KG1 (cell line): ENCODE results near the gene MFAP3L.
"Not testable (repeated sequence)": the region's sequence is repeated elsewhere in the genome, so short reads cannot be mapped to it uniquely, and the experiment has no call there.

Experiments
- DNase-seq: peaks from one replicate; lab custom pipeline; 2025; lab: John Stamatoyannopoulos, UW

MFAP3L gene

DNA sequence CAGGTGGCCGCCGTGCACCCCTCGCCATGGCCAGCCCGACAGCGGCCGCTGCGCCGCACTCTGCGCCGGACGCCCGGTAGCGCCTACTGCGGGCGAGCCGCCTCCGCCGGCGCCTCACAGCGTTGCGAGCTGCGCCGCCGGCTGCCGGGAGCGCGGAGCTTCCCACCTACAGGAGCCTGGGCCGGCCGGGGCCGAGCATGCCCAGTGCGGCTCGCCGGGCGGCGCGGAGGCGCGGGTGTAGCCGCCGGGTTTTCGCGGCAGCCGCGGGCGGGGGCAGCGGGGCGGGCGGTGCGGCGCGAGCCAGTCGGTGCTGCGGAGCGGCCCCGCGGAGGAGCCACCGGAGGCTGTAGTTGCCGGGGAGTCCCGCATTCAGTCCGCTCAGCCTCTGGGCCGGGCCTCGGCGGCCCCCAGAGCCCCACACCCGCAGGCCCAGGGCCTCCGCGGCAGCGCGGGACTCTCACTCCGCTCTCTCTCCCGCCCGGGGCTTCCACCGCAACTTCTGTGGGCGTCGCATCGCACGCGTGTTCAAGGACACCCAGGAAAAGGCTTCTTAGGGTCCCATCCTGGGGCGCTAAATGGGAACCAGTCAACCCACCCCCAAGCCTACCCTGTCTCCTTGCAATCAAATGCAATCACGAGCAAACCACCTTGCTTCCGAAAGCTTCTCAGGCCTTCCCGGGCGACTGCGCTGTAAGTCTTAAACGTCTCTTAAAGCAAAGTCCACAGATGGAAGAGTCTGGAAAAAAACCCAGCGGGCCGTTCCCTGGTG lies at the start of gene MFAP3L:
MFAP3L (minus strand) TSS at position 143 of the 769 bp plus-strand sequence. CDS start 20,518 bp downstream, outside the sequence.
- no peak for DNase-seq

DNA sequence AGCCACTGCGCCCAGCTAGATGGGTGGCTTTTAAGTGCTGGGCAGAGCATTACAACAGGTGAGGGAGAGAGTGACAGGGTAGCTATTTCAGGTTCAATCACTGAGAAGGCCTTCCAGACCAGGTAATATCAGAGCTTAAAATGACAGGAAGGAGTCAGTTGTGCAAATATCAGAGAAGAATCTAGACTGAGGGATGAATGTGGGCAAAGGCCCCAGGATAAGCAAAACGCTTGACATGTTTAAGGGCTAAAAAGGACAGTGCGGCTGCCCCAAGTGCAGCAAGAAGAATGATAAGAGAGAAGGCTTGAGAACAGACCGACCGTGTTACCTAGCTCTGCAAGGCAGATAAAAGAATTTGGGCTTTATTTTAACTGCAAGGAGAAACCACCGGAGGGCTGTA lies 45.0 kb upstream of the MFAP3L start:
- no peak for DNase-seq

DNA sequence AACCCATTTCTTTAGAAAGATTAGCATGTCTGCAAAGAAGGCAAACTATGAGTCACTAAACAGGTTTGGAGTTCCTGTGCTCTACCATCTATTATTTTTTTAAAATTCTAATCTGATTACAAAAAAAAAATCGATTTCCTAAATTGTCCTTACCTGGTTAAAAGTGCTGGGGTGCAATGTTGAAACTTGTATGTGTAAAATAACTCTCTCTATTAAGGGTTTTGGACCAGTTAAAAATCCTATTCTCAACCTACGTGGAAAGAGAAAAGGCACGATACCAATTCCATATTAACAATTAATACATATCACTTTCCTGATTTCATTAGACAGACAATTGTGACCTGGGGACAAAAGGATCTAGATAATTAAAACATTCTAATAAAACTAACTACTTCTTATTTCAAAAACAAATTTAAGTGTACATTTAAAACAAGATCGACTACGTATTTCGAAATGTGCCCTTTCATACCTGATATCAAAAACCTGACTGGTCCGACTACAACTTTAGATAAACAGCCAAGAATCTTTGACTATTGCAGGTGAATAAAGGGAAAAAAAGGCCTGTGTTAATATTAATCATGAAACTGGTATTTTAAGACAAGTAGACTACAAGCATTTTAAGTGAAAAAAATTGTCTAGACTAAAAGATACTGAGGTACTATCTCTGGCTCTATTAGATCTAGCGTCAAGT lies 42.4 kb upstream of the MFAP3L start:
- DNase-seq: no peak

DNA sequence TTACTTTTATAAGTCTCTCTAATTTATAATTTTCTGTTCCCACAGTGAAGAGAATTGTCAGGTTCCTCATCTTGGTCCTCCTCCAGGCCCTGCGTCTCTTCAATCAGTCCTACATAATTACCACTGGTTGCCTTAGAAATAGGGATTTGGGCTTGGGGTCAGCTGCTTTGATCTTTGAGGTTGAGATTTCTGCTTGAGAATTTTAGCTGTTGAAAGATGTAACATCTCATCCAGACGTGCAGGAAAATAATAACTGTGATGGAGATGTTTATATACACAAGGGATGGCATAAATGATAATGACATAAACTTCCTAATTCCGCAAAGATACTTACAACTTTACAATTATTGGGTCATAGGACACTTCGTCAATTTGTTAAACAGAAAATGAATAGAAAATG lies 33.2 kb upstream of the MFAP3L start:
- DNase-seq: no peak

DNA sequence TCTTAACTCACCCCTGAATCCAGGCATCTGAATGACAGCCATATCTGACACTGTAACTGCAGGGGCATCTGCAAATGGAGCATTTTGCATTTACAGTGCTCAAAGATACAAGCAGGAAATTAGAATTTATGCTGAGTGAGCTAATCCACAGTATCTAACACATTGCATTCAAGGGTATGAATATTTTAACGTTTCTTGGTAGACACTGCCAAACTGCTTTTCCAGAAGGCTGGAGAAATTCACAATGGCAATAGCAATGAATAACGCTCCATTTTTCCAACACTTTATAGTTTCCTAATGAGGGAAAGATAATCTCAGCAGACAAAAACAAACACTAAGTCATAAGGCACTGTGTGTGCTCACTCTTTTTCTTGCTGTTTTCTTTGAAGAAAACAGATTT lies 32.6 kb upstream of the MFAP3L start:
- no peak for DNase-seq

DNA sequence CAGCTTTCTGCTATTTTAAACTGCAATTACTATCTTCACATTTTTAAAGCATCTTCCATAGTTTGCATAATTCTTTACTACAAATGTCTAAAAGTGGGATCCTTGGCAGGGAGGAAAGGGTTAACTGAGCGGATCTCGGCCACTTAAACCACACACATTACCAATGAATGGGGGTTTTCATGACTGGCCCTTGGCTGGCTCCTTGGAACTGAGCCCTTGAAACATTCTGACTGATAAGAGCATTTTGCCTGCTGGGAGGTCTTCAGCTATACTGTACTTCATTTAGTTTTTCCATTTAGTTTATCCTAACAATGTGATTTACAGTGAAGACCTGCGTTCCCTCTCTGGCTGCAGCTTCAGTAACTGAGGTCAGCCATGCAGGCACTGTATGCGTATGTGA lies 31.7 kb upstream of the MFAP3L start:
- DNase-seq: no peak

DNA sequence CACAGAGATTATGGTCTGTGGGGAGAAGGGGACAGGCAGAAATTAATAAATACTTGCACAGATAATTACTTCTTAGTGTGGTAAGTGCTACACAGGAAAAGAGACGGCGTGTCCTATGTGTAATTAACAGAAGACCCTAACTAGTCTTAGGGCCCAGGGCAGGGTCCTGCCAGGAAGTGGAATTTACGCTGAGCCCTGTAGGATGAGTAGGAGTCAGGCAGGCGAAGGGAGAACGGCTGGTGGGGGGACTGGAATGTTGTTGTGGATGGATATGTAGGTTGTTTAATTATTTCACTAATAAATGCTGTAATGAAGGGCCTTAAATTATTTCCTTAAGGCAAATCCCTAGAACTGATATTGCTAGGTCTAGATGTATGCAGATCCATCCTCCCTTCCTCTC lies 26.7 kb upstream of the MFAP3L start:
- no peak for DNase-seq

DNA sequence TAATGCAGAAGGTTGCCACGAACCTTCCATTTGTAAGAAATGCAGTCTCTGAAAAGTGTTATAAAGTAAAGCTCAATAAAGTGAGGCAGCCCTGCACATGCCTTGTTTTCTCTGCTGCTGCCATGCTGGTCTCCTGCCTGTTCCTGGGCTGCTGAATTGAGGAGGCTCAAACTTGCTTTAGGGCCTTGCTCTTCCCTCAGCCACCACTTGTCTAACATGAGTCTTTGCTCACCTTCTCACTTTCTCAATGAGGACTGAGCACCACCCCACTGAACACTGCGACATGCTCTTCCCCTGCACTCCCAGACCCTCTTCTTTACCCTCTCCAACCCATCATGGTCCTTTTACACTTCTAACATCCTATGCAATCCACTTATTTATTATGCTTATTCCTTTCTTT lies 25.2 kb upstream of the MFAP3L start:
- no peak for DNase-seq

DNA sequence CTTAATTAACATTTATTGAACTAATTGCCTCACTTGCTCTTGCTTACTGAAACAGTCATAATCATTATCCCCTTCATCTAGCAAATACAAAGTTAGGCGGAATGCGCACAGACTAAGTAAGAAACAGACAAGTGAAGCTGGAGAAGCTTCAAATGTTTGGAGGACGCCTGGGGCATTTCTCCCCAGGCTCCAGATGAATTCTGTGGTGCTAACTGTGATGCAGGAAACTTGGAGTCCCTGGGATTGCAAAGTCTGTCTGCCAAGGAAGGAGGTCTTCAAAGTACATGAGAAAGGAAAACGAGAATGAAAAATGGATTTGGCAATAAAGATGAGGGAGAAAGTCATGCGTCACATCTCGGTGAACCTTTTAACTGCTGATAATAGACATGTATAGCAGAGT lies 23.6 kb upstream of the MFAP3L start:
- DNase-seq: no peak

DNA sequence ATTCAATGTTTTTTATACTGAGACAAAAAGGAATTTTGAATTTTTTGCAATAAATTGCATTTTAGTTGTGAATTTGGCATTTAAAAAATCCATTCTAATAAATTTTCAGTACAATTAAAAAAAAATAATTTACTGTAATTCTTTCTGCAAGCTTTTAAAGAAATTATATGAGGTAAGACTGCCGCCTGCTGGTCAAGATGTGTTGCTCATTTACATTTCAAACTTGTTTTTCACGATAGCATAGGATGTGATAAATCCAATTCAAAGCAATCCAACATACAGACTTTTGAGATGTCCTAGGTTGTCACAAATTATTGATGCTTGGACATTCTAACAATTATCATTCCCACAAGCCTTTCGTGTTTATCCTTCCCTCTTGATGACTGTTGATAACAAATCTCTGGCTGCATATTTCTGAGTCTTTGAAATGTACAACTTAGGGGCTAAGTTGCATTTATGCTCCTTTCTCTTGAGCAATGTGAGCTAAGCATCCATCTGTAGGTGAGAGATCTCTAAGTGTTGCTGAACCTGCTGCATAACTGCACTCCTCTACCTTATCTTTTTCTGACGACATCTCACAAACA lies 21.7 kb upstream of the MFAP3L start:
- DNase-seq: no peak

DNA sequence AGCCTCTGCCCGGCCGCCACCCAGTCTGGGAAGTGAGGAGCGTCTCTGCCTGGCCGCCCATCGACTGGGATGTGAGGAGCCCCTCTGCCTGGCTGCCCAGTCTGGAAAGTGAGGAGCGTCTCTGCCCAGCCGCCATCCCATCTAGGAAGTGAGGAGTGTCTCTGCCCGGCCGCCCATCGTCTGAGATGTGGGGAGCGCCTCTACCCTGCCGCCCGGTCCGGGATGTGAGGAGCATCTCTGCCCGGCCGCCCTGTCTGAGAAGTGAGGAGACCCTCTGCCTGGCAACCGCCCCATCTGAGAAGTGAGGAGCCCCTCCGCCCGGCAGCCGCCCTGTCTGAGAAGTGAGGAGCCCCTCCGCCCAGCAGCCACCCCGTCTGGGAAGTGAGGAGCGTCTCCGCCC lies 20.0 kb upstream of the MFAP3L start:
- not testable (repeated sequence) for DNase-seq

DNA sequence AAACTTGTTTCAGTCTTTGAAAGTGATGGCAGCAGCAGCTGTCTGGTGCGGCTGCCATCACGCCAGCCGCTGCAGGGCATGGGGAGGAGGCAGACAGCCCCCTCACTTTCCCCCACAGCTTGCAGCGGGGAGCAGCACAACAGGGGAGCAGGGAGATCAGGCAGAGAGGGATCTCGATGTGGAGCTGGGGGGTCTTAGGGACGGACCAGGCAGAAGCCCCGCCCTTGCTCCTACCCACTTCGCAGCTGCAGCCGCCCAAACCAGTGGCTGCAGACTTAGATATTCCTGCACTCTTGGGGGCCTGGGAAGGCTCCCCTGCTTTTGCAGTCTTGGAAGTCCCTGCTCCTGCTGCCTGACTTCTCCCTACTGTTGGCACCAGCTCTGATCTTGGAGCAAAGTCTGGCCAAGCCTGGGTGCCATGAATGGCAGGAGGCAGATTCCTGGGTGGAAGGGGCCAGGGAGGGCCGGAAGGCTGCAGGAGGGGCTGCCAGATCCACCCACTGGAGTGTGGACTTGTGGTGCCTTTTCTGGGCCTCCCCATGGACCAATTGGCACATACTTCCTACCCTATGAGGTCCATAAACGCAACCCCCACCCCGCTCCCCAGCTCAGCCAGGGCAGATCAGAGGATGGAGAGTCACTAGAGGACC lies 14.0 kb upstream of the MFAP3L start:
- DNase-seq: no peak

DNA sequence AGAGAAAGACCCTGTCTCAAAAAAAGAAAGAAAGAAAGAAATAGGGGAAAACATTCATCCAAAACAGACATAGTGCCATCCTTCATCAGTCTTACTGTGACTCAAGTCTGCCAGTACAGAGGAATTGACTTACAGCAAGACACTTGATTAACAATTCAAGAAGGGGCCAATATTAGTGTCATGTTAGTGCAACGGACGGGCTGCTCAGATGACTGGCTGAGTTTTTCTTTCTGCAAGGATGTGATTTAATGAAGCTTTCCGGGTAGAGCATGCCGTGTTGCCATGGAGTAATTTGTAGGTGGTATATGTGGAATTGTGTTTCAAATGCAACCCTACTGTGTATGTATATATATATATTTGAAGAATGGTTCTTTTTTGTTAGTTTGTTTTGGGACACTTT lies 12.6 kb upstream of the MFAP3L start:
- DNase-seq: no peak

DNA sequence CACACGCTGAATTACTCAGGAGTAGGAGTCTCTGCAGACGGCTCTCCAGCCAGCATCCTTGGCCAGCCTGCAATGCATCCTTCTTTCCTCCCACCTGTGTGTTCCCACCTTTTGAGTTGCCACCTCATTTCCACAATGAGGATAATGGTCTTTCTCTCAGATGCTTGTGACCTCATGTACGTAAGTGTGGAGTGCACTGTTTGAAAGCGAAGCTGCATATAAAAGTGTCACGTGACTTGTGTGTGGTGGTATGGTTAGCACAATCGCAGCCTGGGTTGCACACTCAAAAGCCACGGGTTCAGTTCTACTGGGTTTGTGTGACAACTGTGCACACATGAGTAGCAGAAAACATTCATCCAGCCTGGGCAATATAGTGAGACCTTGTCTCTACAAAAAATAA lies 12.0 kb upstream of the MFAP3L start:
- DNase-seq: no peak

DNA sequence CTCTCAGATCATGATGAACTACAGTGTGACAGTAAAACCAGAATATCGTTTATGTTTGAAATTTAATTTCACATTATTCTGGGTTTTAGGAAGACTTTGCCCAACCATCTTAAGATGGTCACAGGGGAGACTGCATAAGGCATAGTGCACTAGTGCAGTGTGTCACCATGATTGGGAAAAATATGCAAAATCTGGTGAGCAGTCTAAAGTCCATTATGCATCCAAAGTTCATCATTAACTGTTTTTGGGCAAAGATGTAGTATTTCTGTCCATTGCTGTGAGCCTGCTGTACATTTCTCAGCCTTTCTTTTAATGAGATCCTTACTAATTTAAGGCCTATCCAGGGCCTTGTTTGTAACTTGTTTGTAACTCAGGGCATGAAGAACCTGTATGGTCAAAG lies 11.3 kb upstream of the MFAP3L start:
- no peak for DNase-seq

DNA sequence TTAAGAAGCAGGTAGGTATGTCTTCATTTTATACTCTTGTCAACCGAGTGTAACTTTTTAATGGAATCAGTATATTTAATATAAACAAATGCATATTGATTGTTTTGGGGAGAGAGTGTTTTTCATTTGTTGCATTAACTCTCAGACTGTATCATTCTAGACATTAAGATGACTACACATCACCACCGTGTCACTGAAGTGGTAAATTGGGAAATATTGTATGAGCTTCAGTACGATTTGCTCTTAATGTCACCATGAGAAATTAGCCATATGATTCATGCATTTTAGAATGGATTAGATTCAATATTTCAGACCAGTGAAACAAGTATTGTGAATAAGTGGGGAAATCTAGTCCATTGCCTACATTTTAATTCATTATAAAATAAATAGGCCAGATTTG lies 9.7 kb upstream of the MFAP3L start:
- no peak for DNase-seq

DNA sequence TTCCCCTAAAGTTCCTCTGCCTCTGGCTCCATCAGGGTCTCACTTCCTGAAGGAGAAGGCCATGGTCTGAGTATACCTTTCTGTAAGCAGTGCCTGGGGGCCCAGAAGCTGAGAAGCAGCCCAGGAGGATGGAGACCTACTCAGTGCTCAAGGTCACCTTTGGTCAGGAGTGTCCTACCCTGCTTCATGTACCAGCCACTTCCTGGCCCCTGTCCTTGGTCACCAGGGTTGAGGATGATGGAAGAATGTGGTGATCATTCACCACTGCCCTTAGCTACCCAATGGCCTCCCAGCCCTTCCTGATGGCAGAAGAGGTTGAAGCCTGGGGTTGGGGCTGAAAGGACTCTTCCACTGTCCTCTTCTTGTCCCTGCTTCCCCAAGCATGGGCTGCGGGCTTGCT lies 9.0 kb upstream of the MFAP3L start:
- no peak for DNase-seq

DNA sequence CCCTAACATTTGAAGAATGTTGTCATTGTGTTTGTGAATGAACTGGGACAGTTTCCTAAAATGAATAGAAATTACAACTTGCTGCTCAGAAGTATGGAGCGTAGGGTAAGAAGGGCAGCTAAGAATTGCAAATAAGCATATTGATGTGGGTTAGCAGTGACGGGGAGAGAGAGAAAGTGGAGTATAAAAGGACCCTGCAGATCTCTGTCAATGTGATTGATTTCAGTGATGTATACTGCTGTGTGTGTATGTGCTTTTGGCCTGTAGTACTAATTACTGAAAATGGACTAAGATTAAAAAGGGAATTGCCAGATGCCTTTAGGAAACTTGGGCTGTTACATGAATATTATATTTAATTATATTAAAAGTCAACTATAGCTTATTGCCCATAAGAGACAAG lies 7.8 kb upstream of the MFAP3L start:
- DNase-seq: no peak

DNA sequence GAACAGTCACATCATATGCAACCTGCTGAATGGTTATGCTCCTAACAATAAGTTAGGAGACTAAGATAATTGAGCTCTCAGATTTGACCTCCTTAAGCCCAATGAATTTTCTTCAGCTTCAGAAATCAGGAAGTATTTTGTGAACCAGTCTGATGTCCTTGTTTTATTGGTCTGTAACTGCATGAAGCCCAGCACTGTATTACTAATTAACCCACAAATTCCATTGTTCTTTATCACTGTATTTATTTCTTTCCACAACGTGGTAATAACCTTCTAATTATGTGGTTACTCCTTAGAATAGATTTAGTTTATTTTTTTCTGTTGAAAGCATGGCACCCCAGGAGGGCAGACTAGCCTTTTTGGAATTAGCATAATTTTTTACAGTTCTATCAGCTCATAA lies 3.9 kb upstream of the MFAP3L start:
- DNase-seq: no peak

DNA sequence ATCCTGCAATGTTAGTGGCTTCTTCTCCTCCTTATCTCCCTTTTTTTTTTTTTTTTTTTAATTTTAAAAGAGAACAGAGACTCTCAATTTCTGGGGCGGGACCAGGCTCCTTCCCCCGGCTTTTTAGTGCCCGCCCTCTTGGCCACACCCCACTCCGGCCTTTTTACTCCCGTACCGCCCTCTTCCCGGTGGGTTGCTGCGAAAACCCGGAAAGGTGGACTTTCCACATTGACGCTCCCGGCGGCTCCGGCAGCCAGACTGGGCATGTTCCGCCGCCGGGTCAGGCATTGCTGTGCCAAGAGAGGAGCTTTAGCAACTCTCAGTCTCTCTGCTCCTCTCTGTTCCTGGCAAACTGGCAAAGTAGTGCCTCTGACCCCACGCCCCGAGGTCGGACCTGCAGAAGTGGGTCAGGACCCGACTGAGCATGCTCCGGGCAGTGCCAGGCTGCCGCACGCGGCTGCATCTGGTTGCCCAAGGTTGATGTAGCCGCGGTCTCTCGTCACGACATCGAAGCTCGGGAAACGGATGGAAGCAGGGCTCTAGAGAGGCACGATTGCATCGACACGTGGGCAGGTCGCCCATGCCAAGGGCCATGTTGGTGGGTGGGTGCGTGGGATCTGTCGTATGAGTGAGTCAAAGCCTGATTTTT lies 1.1 kb upstream of the MFAP3L start:
- DNase-seq: peak; percentile 49

DNA sequence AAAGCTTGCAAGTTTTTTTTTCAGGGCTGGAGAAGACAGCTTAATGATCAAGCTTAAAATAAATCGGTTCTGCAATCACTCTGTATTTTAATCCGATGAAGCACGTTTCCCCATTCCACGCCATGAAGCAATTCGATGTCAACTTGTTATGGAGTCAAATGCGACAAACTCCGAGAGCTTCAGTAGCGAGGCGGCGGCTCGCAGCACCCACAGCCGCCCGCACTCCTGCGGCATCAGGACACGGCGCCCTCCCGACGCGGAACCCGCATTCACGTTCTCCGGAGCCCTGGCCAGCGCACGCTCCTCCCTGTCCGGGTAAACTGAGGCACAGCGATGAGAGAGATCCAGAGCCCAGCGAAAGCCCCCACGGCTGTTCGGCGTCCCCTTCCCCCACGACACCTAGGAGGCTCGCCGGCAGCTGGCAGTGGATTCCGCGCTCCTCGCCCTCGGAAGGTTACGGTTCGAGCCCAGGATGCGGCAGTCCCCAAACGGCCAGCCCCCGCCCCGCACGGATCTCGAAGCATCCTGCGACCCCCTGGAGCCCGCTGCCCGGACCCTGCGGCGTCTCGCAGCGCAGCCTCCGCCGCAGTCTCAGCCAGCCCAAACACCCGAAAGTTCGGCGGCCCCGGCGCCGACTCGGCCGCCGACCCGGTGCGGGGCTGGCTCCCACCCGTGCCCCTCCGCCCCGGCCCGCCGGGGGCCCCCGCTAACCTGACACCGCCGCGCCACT lies 507 bp downstream of the MFAP3L start:
- DNase-seq: no peak

DNA sequence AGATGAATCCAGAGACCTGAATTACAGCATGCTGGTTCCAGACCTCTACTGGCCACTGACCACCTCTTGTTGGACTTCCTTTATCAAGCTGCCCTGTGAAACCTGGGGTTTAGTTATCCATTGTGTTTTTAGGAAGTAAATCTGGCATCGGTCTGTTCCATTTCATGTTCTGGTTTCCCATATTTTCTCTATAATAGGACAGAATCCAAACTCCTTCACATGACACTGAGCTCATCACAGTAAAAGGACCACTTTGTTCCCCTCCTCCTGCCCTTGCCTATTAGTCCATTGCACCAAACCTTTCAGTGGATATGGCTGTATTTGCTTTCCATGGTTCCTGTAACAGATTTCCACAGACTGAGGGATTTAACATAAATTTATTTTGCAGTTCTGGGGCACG lies 4.0 kb downstream of the MFAP3L start:
- DNase-seq: no peak
